Measurements from ENCODE around the gene TPBGL. TPM values are rescaled to one million over a fixed set of nuclear protein-coding genes. Genes with fewer than 3 reads are reported as not detected.

The TPBGL gene
- total RNA-seq, 1 donor from 2014 or later, result 0.04 TPM

DNA sequence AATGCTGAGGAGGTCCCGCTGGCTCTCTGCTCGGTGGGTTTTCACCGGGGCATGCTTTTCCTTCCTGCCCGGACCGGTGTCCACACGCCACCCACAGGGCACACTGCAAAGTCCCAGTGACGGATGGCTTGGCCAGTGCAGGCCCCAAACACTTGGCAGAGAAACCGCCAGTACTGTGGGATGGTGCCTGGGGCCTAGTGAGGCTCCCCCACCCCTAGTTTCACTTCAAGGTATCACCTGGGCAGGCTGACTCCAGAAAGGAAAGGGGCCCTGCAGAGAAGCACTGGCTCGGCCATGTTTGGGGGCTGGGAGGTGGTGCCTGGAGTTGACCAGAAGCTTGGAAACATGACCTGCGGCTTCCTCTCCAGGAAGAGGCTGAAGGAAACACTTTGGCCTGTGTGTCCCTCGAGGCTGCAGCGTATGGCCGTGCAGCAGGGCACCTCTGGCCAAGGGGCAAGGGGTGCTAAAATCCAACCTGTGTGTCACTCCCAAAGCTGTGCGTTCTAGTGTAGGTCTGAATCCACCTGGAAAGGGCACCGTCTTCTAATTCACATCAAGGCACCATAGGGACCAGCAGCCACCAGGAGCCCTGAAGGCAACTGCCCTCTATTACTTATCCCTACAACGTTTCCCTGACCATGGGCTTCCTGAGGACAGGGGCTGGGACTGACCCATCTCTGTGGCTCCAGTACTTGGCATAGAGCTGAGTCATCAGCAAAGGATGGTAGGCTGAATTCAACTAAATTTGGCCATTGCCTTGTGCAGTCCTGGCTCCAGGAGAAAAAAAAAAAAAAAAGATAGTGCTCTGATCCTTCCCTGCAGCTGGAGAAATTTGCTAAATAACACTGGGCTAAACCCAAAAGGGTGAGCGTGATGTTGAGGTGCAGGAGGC, 22.6 kb downstream of the TPBGL start:
- H3K27me3 ChIP-seq (ENCODE audit: control insufficient read depth, insufficient read depth, low read length), result no peaks in the 10 kb centered on the region
- no peak for TF ChIP-seq CTCF (IDR thresholded peaks at IDR 0.05; ENCODE audit: insufficient read depth, low read length, poor library complexity, severe bottlenecking)
- H3K36me3 ChIP-seq (ENCODE audit: control insufficient read depth, insufficient read depth, low read length), result no peaks in the 10 kb centered on the region
- no peak for DNase-seq (ENCODE audit: low read depth)
- no peak overlapping the region for H3K4me3 ChIP-seq (ENCODE audit: low read depth, low read length)

- Histone ChIP-seq H3K36me3 (ENCODE audit: control insufficient read depth, insufficient read depth, low read length) (no peaks in the 10 kb centered on the region), H3K27me3 (ENCODE audit: control insufficient read depth, insufficient read depth, low read length) (no peaks in the 10 kb centered on the region), H3K4me3 (ENCODE audit: low read depth, low read length) (no peak overlapping the region)
- no peak for TF ChIP-seq CTCF (IDR thresholded peaks at IDR 0.05; ENCODE audit: insufficient read depth, low read length, poor library complexity, severe bottlenecking)
- DNase-seq (ENCODE audit: low read depth), result no peak
These were observed 23.4 kb downstream of the TPBGL start for GRCh38 chr11:75263944-75264349.

- no peak overlapping the region for H3K4me3 ChIP-seq (ENCODE audit: low read depth, low read length)
- no peaks in the 10 kb centered on the region for H3K36me3 ChIP-seq (ENCODE audit: control insufficient read depth, insufficient read depth, low read length)
- no peak for DNase-seq (ENCODE audit: low read depth)
- TF ChIP-seq CTCF (IDR thresholded peaks at IDR 0.05; ENCODE audit: insufficient read depth, low read length, poor library complexity, severe bottlenecking), result no peak
- no peaks in the 10 kb centered on the region for H3K27me3 ChIP-seq (ENCODE audit: control insufficient read depth, insufficient read depth, low read length)
These were observed 23.8 kb downstream of the TPBGL start for GRCh38 chr11:75264356-75264755.

DNA sequence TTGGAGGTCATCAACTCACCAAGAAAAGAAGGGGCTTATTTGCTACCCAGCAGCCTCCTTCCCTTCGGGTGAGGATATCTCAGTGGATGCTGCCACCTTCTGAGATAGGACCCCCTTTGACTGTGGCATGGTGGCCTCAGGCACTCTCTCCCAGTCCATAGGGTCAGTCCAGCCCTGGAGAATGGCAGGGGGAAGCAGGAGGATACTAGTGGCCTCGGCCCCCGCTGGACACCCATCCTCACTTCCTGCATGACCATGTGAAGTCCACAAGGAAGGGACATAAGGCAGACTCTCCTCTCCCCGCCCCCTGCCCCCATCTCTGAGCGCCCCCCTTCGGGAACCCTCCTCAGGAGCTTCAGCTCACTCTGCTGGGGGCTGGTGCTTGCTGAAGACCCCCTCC, 24.4 kb downstream of the TPBGL start:
- no peak for DNase-seq (ENCODE audit: low read depth)
- no peak for TF ChIP-seq CTCF (IDR thresholded peaks at IDR 0.05; ENCODE audit: insufficient read depth, low read length, poor library complexity, severe bottlenecking)
- Histone ChIP-seq H3K4me3 (ENCODE audit: low read depth, low read length) (no peak overlapping the region), H3K36me3 (ENCODE audit: control insufficient read depth, insufficient read depth, low read length) (no peaks in the 10 kb centered on the region), H3K27me3 (ENCODE audit: control insufficient read depth, insufficient read depth, low read length) (no peaks in the 10 kb centered on the region)

DNA sequence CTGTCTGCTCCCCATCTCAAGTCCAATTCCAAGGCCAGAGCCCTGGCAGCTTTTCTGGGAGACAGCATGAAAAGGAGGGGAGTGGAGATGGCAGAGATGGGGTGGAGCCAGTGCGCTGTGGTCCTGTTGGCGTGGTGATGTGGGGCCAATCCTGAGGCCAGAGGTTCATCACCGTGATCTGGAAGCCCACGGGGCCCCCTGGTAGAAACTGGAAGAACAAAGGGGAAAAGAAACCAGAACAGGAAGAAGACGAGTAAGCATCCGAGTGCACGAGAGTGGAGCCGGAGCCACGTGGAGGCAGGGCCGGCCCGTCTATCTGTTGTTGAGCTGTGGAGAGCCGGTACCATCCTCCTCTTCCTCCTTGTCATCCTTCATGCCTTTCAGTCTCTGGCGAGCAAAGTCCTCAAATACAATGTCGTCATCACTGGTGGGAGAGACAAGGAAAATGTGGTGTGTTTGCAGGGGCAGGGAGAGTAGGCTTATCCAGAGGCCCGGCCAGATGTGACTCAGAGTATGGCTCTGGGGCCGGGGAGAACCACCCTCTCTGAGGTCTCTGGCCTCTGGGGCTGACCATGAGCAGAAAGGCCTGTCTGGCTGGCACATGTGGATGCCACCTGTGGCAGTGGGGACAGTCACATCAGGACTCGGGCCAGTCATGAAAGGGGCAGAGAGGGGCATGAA, 25.4 kb downstream of the TPBGL start:
- no peak for TF ChIP-seq CTCF (IDR thresholded peaks at IDR 0.05; ENCODE audit: insufficient read depth, low read length, poor library complexity, severe bottlenecking)
- no peak overlapping the region for H3K4me3 ChIP-seq (ENCODE audit: low read depth, low read length)
- no peak for DNase-seq (ENCODE audit: low read depth)
- no peaks in the 10 kb centered on the region for H3K36me3 ChIP-seq (ENCODE audit: control insufficient read depth, insufficient read depth, low read length)
- no peaks in the 10 kb centered on the region for H3K27me3 ChIP-seq (ENCODE audit: control insufficient read depth, insufficient read depth, low read length)

Measured in kidney epithelial cell (primary cell).